ENCODE measurements around the gene SMYD3. TPM values are rescaled to one million over a fixed set of nuclear protein-coding genes. Genes with fewer than 3 reads are reported as not detected.

Gene SMYD3
- polyA plus RNA-seq, 1 donor from 2014 or later, result 48.6 TPM

GRCh38 chr1:245704341-245704740 is 802.7 kb downstream of the SMYD3 start:
- H3K4me2 ChIP-seq (ENCODE audit: low read length), result no peak overlapping the region
- H3K27me3 ChIP-seq (ENCODE audit: insufficient read depth, low read depth, low read length), result no peaks in the 10 kb centered on the region
- H4K20me1 ChIP-seq (ENCODE audit: insufficient read depth), result no peaks in the 10 kb centered on the region
- H3K79me2 ChIP-seq (replicated peaks; ENCODE audit: insufficient read depth, low read length), result no peaks in the 10 kb centered on the region
- no peaks in the 10 kb centered on the region for H3K9me2 ChIP-seq (ENCODE audit: insufficient read depth, low read length)
- H3F3A ChIP-seq (ENCODE audit: insufficient read depth, low read length, poor library complexity, severe bottlenecking), result no peaks in the 10 kb centered on the region
- no peak overlapping the region for H3K27ac ChIP-seq (ENCODE audit: low read length)
- H3K4me3 ChIP-seq (ENCODE audit: low read length), result no peak overlapping the region
- no peak overlapping the region for H3K9ac ChIP-seq (ENCODE audit: low read length)
- H3K36me3 ChIP-seq (ENCODE audit: insufficient read depth, low read length), result no peaks in the 10 kb centered on the region
- no peak overlapping the region for H2AFZ ChIP-seq (ENCODE audit: low read depth, low read length)
- no peaks in the 10 kb centered on the region for H3K9me3 ChIP-seq (ENCODE audit: low read length)
- TF ChIP-seq RAD21 (conservative IDR thresholded peaks at IDR 0.05) (no peak), TAF1 (IDR thresholded peaks at IDR 0.05; ENCODE audit: low read depth) (no peak), SMC3 (conservative IDR thresholded peaks at IDR 0.05; ENCODE audit: poor library complexity) (no peak), REST (IDR thresholded peaks at IDR 0.05; ENCODE audit: borderline replicate concordance) (no peak), EZH2 (IDR thresholded peaks at IDR 0.05; ENCODE audit: borderline replicate concordance, insufficient read depth, low read length, poor library complexity, severe bottlenecking) (no peak), MXI1 (conservative IDR thresholded peaks at IDR 0.05; ENCODE audit: poor library complexity, severe bottlenecking) (no peak), POLR2AphosphoS5 (IDR thresholded peaks at IDR 0.05) (no peak), CTCF (IDR thresholded peaks at IDR 0.05; ENCODE audit: poor library complexity, severe bottlenecking) (no peak), EP300 (conservative IDR thresholded peaks at IDR 0.05; ENCODE audit: poor library complexity, severe bottlenecking) (no peak)

GRCh38 chr1:245702346-245702745 is 804.7 kb downstream of the SMYD3 start:
- Histone ChIP-seq H3K9ac (ENCODE audit: low read length) (no peak overlapping the region), H2AFZ (ENCODE audit: low read depth, low read length) (no peak overlapping the region), H3K9me3 (ENCODE audit: low read length) (no peaks in the 10 kb centered on the region)

GRCh38 chr1:245701631-245702030 is 805.4 kb downstream of the SMYD3 start:
- no peak overlapping the region for H3K4me2 ChIP-seq (ENCODE audit: low read length)
- H3K36me3 ChIP-seq (ENCODE audit: insufficient read depth, low read length), result no peaks in the 10 kb centered on the region
- no peak overlapping the region for H3K27ac ChIP-seq (ENCODE audit: low read length)
- H3K27me3 ChIP-seq (ENCODE audit: insufficient read depth, low read depth, low read length), result no peaks in the 10 kb centered on the region
- H3F3A ChIP-seq (ENCODE audit: insufficient read depth, low read length, poor library complexity, severe bottlenecking), result no peaks in the 10 kb centered on the region
- H4K20me1 ChIP-seq (ENCODE audit: insufficient read depth), result no peaks in the 10 kb centered on the region
- H3K79me2 ChIP-seq (replicated peaks; ENCODE audit: insufficient read depth, low read length), result no peaks in the 10 kb centered on the region
- H3K9ac ChIP-seq (ENCODE audit: low read length), result no peak overlapping the region
- no peak overlapping the region for H3K4me3 ChIP-seq (ENCODE audit: low read length)
- no peaks in the 10 kb centered on the region for H3K9me3 ChIP-seq (ENCODE audit: low read length)
- TF ChIP-seq CTCF (IDR thresholded peaks at IDR 0.05; ENCODE audit: poor library complexity, severe bottlenecking) (no peak), MXI1 (conservative IDR thresholded peaks at IDR 0.05; ENCODE audit: poor library complexity, severe bottlenecking) (no peak), EP300 (conservative IDR thresholded peaks at IDR 0.05; ENCODE audit: poor library complexity, severe bottlenecking) (no peak), EZH2 (IDR thresholded peaks at IDR 0.05; ENCODE audit: borderline replicate concordance, insufficient read depth, low read length, poor library complexity, severe bottlenecking) (no peak), SMC3 (conservative IDR thresholded peaks at IDR 0.05; ENCODE audit: poor library complexity) (no peak), TAF1 (IDR thresholded peaks at IDR 0.05; ENCODE audit: low read depth) (no peak), RAD21 (conservative IDR thresholded peaks at IDR 0.05) (no peak), POLR2AphosphoS5 (IDR thresholded peaks at IDR 0.05) (no peak), REST (IDR thresholded peaks at IDR 0.05; ENCODE audit: borderline replicate concordance) (no peak)
- no peaks in the 10 kb centered on the region for H3K9me2 ChIP-seq (ENCODE audit: insufficient read depth, low read length)
- H2AFZ ChIP-seq (ENCODE audit: low read depth, low read length), result no peak overlapping the region

More at GRCh38 chr1:245702346-245702745, 804.7 kb downstream of the SMYD3 start:
- H3K4me2 ChIP-seq (ENCODE audit: low read length), result no peak overlapping the region
- no peaks in the 10 kb centered on the region for H3K36me3 ChIP-seq (ENCODE audit: insufficient read depth, low read length)
- no peak for TF ChIP-seq SMC3 (conservative IDR thresholded peaks at IDR 0.05; ENCODE audit: poor library complexity)
- no peaks in the 10 kb centered on the region for H3F3A ChIP-seq (ENCODE audit: insufficient read depth, low read length, poor library complexity, severe bottlenecking)
- no peaks in the 10 kb centered on the region for H3K27me3 ChIP-seq (ENCODE audit: insufficient read depth, low read depth, low read length)
- H4K20me1 ChIP-seq (ENCODE audit: insufficient read depth), result no peaks in the 10 kb centered on the region
- no peaks in the 10 kb centered on the region for H3K79me2 ChIP-seq (replicated peaks; ENCODE audit: insufficient read depth, low read length)
- H3K9me2 ChIP-seq (ENCODE audit: insufficient read depth, low read length), result no peaks in the 10 kb centered on the region
- H3K27ac ChIP-seq (ENCODE audit: low read length), result no peak overlapping the region
- H3K4me3 ChIP-seq (ENCODE audit: low read length), result no peak overlapping the region

All from neural cell (in vitro differentiated cells).